ENCODE data around the gene SLC35F5. TPM values are rescaled to one million over a fixed set of nuclear protein-coding genes. Genes with fewer than 3 reads are reported as not detected.

Gene SLC35F5
- 131 TPM for total RNA-seq

GRCh38 chr2:113756355-113757137 is at the start of gene SLC35F5:
SLC35F5 (minus strand) TSS chr2:113756642; CDS start chr2:113756409, 233 bp downstream.

Small RNA genes within 50 kb of the gene (small RNA-seq; reads per million reads assigned to genes)
- gene MIR4782 (not detected), gene RNU6-744P (not detected)

Other genes with a start within 250 kb of the SLC35F5 start
- 15.7 TPM for gene RABL2A, start 129.4 kb downstream of the SLC35F5 start, total RNA-seq
- 108 TPM for gene ACTR3, start 133.4 kb upstream of the SLC35F5 start, total RNA-seq

All from diencephalon (tissue), 1 donor.